SH-SY5Y (cell line): ENCODE data around the gene HENMT1.

Experiments
- GATA2 ChIP-seq: IDR thresholded peaks from 2 replicates; pipeline ENCODE4 v1.6.1; 2011; ENCODE audit warnings: mild to moderate bottlenecking, low read depth, low read length
- GATA3 ChIP-seq: IDR thresholded peaks from 2 replicates; pipeline ENCODE4 v1.6.1; 2011; ENCODE audit warnings: low read depth, mild to moderate bottlenecking, low read length, moderate library complexity

GRCh38 chr1:108661030-108661609 is at the start of gene HENMT1:
- TF ChIP-seq GATA3 (no peak), GATA2 (no peak)
